SK-N-SH (cell line): ENCODE results near the gene REEP3.

Source experiments
- CTCF ChIP-seq: fragments of 200-600 bp; sonication (generic); IDR thresholded peaks from 2 replicates; pipeline ENCODE4 v1.6.1; 2017; ENCODE audit warnings: antibody characterized with exemption, mild to moderate bottlenecking, moderate library complexity
- ELF1 ChIP-seq: IDR thresholded peaks from 2 replicates; pipeline ENCODE4 v1.4.0; 2012
- EP300 ChIP-seq, 2 experiments: IDR thresholded peaks; 2 replicates each; pipeline versions ENCODE4 v1.4.0 to v1.6.1; 2012; ENCODE audit warnings: borderline replicate concordance in 1 of 2, low read depth in 1 of 2, low read length in 1 of 2
- FOXM1 ChIP-seq: IDR thresholded peaks from 2 replicates; pipeline ENCODE4 v1.4.0; 2012; ENCODE audit warnings: low read depth, mild to moderate bottlenecking
- MAX ChIP-seq: IDR thresholded peaks from 2 replicates; pipeline ENCODE4 v1.4.0; 2012; ENCODE audit warnings: low read depth
- NRF1 ChIP-seq: IDR thresholded peaks from 2 replicates; pipeline ENCODE4 v1.6.1; 2012; ENCODE audit warnings: low read depth, mild to moderate bottlenecking, low read length
- PBX3 ChIP-seq: IDR thresholded peaks from 2 replicates; pipeline ENCODE4; 2012
- POLR2AphosphoS5 ChIP-seq: IDR thresholded peaks from 2 replicates; pipeline ENCODE4 v1.6.1; 2012; ENCODE audit warnings: low read depth, low read length
- REST ChIP-seq: IDR thresholded peaks from 2 replicates; pipeline ENCODE4 v1.6.1; 2012; ENCODE audit warnings: mild to moderate bottlenecking, low read depth, low read length, moderate library complexity
- RFX5 ChIP-seq: IDR thresholded peaks from 2 replicates; pipeline ENCODE4 v1.6.1; 2012; ENCODE audit warnings: mild to moderate bottlenecking, improper control_type of control experiment, low read length
- RXRA ChIP-seq: IDR thresholded peaks from 2 replicates; pipeline ENCODE4 v1.4.0; 2012; ENCODE audit warnings: low read depth, mild to moderate bottlenecking, borderline replicate concordance
- SIN3A ChIP-seq: IDR thresholded peaks from 2 replicates; pipeline ENCODE4 v1.6.1; 2012; ENCODE audit warnings: low read depth, mild to moderate bottlenecking, low read length, moderate library complexity, borderline replicate concordance
- YY1 ChIP-seq: IDR thresholded peaks from 2 replicates; pipeline ENCODE4 v1.4.0; 2012; ENCODE audit warnings: low read depth, mild to moderate bottlenecking

GRCh38 chr10:63548860-63549259 lies 27.7 kb downstream of the REEP3 start:
- TF ChIP-seq CTCF (no peak), NRF1 (no peak), SIN3A (no peak), REST (no peak), ELF1 (no peak), RXRA (no peak), RFX5 (no peak), POLR2AphosphoS5 (no peak), MAX (no peak), FOXM1 (no peak), YY1 (no peak), PBX3 (no peak), EP300 (IDR thresholded peaks at IDR 0.05; ENCODE audit: borderline replicate concordance in 1 of 2, low read depth in 1 of 2, low read length in 1 of 2) (no peak)
